ENCODE data around the gene PRRC1. TPM values are rescaled to one million over a fixed set of nuclear protein-coding genes. Genes with fewer than 3 reads are reported as not detected.
A peak's percentile ranks its signal among the peaks of the same experiment; 100 is the strongest.

Gene PRRC1
- total and polyA plus RNA-seq, 9 of the 15 experiments (the other 6 are each of a cell fraction or from before 2014, with no cell fraction given) = 23.4 to 68.7 (median 43.9) TPM

GRCh38 chr5:127517110-127517479 lies 345 bp upstream of the PRRC1 start (continued):
- TF ChIP-seq, protein P1, sequence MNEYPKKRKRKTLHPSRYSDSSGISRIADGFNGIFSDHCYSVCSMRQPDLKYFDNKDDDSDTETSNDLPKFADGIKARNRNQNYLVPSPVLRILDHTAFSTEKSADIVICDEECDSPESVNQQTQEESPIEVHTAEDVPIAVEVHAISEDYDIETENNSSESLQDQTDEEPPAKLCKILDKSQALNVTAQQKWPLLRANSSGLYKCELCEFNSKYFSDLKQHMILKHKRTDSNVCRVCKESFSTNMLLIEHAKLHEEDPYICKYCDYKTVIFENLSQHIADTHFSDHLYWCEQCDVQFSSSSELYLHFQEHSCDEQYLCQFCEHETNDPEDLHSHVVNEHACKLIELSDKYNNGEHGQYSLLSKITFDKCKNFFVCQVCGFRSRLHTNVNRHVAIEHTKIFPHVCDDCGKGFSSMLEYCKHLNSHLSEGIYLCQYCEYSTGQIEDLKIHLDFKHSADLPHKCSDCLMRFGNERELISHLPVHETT (CRISPR knock-in tag; conservative IDR thresholded peaks at IDR 0.05 in 1 of 2, IDR thresholded peaks at IDR 0.05 in 1 of 2) = 0 out of 4 replicates have a peak, but pooled peaks of 1 of the 2 experiments have one; percentile 24
- TF ChIP-seq CBFB (CRISPR knock-in tag; IDR thresholded peaks at IDR 0.05) (no peak), SNRNP70 (optimal IDR thresholded peaks at IDR 0.05; ENCODE audit: low read depth, low read length) (no peak), FOXJ2 (tag; IDR thresholded peaks at IDR 0.05) (0 out of 2 replicates have a peak, but pooled peaks have one; percentile 60), ZFX (CRISPR knock-in tag; IDR thresholded peaks at IDR 0.05) (no peak), NR2C1 (IDR thresholded peaks at IDR 0.05) (peak; percentile 41), NR2C1 (tag; IDR thresholded peaks at IDR 0.05) (peak; percentile 59), TCFL5 (CRISPR knock-in tag; conservative IDR thresholded peaks at IDR 0.05) (no peak), ELF4 (CRISPR knock-in tag; IDR thresholded peaks at IDR 0.05) (no peak), SAFB (IDR thresholded peaks at IDR 0.05; ENCODE audit: borderline replicate concordance, low read depth, low read length) (no peak)
- TF ChIP-seq, protein P2, sequence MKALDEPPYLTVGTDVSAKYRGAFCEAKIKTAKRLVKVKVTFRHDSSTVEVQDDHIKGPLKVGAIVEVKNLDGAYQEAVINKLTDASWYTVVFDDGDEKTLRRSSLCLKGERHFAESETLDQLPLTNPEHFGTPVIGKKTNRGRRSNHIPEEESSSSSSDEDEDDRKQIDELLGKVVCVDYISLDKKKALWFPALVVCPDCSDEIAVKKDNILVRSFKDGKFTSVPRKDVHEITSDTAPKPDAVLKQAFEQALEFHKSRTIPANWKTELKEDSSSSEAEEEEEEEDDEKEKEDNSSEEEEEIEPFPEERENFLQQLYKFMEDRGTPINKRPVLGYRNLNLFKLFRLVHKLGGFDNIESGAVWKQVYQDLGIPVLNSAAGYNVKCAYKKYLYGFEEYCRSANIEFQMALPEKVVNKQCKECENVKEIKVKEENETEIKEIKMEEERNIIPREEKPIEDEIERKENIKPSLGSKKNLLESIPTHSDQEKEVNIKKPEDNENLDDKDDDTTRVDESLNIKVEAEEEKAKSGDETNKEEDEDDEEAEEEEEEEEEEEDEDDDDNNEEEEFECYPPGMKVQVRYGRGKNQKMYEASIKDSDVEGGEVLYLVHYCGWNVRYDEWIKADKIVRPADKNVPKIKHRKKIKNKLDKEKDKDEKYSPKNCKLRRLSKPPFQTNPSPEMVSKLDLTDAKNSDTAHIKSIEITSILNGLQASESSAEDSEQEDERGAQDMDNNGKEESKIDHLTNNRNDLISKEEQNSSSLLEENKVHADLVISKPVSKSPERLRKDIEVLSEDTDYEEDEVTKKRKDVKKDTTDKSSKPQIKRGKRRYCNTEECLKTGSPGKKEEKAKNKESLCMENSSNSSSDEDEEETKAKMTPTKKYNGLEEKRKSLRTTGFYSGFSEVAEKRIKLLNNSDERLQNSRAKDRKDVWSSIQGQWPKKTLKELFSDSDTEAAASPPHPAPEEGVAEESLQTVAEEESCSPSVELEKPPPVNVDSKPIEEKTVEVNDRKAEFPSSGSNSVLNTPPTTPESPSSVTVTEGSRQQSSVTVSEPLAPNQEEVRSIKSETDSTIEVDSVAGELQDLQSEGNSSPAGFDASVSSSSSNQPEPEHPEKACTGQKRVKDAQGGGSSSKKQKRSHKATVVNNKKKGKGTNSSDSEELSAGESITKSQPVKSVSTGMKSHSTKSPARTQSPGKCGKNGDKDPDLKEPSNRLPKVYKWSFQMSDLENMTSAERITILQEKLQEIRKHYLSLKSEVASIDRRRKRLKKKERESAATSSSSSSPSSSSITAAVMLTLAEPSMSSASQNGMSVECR (CRISPR knock-in tag; IDR thresholded peaks at IDR 0.05) = no peak
- TF ChIP-seq, protein P3, sequence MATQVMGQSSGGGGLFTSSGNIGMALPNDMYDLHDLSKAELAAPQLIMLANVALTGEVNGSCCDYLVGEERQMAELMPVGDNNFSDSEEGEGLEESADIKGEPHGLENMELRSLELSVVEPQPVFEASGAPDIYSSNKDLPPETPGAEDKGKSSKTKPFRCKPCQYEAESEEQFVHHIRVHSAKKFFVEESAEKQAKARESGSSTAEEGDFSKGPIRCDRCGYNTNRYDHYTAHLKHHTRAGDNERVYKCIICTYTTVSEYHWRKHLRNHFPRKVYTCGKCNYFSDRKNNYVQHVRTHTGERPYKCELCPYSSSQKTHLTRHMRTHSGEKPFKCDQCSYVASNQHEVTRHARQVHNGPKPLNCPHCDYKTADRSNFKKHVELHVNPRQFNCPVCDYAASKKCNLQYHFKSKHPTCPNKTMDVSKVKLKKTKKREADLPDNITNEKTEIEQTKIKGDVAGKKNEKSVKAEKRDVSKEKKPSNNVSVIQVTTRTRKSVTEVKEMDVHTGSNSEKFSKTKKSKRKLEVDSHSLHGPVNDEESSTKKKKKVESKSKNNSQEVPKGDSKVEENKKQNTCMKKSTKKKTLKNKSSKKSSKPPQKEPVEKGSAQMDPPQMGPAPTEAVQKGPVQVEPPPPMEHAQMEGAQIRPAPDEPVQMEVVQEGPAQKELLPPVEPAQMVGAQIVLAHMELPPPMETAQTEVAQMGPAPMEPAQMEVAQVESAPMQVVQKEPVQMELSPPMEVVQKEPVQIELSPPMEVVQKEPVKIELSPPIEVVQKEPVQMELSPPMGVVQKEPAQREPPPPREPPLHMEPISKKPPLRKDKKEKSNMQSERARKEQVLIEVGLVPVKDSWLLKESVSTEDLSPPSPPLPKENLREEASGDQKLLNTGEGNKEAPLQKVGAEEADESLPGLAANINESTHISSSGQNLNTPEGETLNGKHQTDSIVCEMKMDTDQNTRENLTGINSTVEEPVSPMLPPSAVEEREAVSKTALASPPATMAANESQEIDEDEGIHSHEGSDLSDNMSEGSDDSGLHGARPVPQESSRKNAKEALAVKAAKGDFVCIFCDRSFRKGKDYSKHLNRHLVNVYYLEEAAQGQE (IDR thresholded peaks at IDR 0.05; ENCODE audit: borderline replicate concordance) = peak; percentile 64
- TF ChIP-seq, protein P3 (CRISPR knock-in tag; IDR thresholded peaks at IDR 0.05; ENCODE audit: low read depth) = no peak

Measured in K562 (cell line).